C4-2B (cell line): Measurements from ENCODE around the gene EMD.

Experiments used
- ZFX ChIP-seq: fragments of 450-650 bp; IDR thresholded peaks from 2 replicates; pipeline ENCODE4 v1.6.1; 2017
- TF ChIP-seq, protein P1 (sequence below): fragments of 450-650 bp; conservative IDR thresholded peaks from 2 replicates; pipeline ENCODE4 v1.5.1; 2017; ENCODE audit warnings: mild to moderate bottlenecking

DNA sequence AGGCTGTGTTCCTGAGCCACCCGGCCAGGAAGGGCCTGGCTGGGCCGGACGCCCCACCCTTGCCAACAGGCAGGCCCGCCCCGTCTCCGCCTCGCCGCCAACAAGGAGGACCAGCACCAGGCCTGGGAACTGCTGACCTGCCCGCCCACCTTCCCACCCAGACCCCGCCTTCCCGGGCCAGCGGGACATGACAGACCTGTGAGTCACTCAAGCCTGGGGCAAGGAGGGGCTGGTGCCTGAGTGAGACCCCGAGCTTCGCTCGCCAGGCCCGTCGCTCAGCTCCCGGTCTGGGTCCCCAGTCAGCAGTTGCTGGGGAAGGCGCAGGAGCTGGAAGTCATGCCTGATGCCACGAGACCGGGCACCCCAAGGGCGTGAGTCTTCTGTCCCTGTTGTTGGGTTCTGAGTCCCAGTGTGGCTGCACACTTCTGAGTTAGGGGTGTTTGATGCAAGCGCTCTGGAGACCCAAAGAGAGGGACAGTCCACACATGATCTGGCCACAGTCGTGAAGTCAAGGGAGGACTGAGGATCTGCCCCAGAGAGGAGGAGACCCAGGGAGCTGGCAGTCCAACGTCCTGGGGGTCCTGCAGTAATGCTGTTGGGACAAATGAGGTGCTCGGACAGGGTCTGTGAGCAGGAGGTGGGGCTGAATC lies 30.3 kb downstream of the EMD start, which contains the start of gene DNASE1L1:
- TF ChIP-seq, protein P1, sequence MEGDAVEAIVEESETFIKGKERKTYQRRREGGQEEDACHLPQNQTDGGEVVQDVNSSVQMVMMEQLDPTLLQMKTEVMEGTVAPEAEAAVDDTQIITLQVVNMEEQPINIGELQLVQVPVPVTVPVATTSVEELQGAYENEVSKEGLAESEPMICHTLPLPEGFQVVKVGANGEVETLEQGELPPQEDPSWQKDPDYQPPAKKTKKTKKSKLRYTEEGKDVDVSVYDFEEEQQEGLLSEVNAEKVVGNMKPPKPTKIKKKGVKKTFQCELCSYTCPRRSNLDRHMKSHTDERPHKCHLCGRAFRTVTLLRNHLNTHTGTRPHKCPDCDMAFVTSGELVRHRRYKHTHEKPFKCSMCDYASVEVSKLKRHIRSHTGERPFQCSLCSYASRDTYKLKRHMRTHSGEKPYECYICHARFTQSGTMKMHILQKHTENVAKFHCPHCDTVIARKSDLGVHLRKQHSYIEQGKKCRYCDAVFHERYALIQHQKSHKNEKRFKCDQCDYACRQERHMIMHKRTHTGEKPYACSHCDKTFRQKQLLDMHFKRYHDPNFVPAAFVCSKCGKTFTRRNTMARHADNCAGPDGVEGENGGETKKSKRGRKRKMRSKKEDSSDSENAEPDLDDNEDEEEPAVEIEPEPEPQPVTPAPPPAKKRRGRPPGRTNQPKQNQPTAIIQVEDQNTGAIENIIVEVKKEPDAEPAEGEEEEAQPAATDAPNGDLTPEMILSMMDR, result no peak
- no peak for TF ChIP-seq ZFX
